Ureter (tissue), 1 donor: ENCODE data around the gene EEFSEC. TPM values are rescaled to one million over a fixed set of nuclear protein-coding genes. Genes with fewer than 3 reads are reported as not detected.

ENCODE experiments used
- DNase-seq: peaks from one replicate; pipeline ENCODE4 v3.0.0-alpha.2; 2020; ENCODE audit warnings: low spot score
- total RNA-seq: library from RNA; stranded (reverse); gene quantifications from one replicate; pipeline ENCODE4 v1.2.4, GENCODE V29; 2023
- donor health status: DM: yes; HTN: yes; CAD: no.

Gene EEFSEC
- total RNA-seq, 1 donor from 2014 or later = 20.0 TPM

DNA sequence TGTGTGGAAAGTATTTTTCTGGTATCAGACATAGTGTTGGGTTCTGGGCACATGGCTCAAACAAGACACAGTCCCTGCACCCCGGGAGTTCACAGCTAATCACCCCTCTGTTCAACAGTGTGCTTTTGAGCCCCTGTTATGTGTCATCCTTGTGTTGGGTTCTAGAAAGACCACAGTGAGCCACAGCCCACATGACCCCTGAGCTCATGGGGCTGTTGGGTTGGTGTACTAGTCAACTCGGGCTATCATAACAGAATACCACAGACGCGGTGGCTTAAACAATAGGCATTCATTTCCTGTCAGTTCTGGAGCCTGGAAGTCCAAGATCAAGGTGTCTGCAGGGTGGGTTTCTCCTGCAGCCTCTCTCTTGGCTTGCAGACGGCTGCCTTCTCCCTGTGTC, 213.4 kb downstream of the EEFSEC start:
- DNase-seq = no peak

- no peak for DNase-seq
Measured at GRCh38 chr3:128367221-128367620, 213.9 kb downstream of the EEFSEC start.

GRCh38 chr3:128367761-128368160, 214.5 kb downstream of the EEFSEC start:
- no peak for DNase-seq

GRCh38 chr3:128368626-128369025, 215.3 kb downstream of the EEFSEC start:
- no peak for DNase-seq

DNA sequence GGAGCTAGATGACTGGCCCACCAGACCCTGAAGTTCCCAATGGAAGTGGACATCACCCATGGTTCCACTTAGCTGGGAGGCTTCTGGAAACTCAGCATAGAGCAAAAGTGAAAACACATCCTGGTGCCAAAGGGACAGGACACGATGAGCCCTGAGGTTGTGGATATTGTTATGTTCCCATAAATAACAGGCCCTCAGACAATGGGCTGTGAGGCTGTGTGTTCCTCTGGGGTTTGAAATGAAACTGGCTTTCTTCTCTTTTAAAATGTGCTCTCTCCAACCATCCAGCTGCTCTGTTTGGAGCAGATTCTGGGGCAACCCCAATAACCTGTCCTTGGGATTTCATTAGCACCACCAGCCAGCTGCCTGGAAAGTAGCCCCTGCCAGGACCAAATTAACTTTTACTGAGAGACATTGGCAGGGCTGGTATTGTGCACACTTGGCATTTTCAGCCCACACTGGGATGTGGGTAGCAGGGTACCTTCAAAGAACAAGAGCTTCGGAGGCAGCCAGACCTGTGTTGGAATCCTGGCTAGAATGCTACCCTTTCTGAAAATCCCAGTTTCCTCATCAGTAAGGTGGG, 215.9 kb downstream of the EEFSEC start:
- DNase-seq = no peak

DNA sequence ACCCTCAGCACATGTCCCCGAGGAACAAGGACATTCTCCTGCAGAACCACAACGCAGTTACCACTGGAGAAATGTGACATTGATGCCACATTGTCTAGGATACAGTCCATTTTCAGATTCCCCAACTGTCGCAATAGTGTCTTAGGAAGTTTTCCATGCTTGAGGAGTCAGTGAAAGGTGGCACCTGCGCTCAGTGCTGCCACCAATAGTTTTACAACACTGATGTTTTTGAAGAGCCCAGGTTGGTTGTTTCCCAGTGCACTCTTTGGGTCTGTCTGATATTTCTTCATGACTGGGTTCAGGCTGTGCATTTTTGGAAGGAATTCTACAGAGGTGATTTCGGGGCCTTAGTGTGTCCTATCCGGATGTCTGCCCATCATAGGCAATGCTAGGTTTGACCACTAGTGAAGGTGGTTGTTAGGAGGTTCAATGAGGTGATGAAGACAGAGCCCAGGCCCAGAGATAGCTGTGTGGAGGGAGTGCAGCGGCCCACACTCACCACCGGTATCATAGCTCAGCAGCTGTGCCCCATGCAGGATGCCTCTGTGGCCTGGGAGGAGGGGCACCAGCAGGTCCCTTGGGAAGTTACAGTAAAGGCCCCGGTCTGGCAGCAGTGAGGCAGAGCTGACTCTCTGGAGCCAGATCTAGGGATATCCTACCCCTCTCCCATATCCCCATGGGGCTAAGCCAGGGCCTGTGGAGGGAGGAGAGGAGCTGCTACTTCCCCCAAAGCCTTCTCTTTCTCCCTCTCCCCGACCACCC, 216.8 kb downstream of the EEFSEC start:
- no peak for DNase-seq

DNA sequence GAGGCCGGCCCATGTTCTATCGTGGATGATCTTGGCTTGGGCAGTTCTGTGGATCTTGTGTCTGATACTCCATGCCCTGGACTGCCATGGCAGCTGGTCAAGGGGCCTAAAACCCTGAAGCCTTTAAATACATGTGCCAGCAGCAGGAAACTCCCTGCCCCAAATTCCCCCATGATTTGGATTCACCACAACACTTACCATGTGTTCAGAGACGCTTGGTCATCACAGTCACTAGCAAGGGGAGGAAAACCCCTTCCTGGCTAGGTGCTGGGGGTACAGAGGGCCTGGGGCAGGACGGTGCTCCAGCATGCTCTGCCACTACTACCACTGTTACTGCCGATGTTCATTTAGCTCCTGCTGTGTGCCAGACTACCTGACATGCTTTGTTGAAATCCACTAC, 219.0 kb downstream of the EEFSEC start:
- no peak for DNase-seq

- no peak for DNase-seq
Measured at GRCh38 chr3:128372707-128373533, 219.6 kb downstream of the EEFSEC start.

DNA sequence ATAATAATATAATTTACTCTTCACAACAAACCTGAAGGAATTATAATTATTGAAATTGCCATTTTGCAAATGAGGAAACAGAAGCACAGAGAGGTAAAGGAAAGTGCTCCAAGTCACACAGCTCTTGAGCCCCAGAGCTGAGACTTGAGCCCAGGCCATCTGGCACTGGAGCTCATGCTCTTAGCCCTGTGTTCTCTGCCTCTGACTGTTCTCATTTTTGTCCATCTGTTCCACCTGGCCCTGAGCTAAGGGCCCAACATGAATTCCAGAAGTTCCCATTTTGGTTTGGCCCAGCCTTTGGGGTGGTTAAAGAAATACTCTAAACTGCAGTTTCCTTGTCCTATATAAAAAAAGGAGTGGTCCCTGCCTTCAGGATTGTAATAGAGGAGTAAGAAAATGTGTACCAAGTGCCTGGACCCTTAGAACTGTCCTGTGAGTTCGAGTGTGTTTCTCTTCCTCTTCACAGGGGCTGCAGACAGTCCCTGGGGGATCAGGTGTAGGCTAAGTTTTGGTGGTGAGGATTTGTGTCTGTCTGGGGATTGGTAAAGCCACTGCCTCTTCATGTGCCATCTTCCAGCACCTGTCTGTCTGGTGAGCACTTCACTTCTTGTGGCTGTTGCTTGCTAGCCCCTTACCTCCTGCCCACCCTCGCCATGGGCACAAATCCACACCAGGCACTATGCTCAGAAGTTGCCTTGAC, 221.6 kb downstream of the EEFSEC start:
- DNase-seq = no peak

DNA sequence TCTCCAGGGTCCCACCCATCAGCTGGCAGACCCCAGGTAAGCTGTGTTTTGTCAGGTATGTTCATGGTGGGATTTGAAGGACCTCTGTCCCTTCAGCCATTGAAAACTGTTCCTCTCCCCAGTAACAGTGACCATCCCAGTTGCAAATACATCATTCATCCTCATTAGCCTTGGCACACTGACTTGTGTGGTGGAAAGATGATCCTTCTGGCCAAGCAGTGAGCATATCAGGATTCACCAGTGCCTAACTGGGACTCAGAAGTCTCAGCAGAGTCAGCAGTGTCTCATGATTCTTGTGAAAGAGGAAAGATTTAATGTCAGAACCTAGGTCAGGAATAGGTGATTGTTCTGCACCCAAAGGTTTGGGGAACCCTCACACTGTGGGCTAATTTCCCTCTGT, 223.2 kb downstream of the EEFSEC start:
- no peak for DNase-seq

- peak; percentile 64 for DNase-seq
Measured at GRCh38 chr3:128378631-128379347, 225.5 kb downstream of the EEFSEC start.

GRCh38 chr3:128379367-128380160, 226.3 kb downstream of the EEFSEC start:
- no peak for DNase-seq

DNA sequence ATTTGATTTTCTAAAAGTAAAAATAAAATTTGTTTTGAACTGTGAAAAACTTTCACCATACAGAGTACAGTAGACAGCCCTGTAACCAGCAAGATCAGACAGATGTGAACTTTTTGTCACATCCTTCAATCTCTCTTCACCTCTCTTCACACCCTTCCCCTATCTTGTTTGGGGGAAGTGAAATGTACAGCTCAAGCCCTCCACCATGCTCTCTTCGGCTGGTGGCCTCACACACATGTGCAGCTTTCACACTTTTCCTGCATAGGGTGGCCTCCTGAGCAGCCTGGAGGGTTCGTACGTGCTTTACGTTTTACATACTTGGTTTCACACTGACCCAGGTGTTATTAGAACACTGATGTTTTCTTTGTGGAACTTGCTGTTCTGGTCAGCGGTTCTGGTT, 227.0 kb downstream of the EEFSEC start:
- no peak for DNase-seq

DNA sequence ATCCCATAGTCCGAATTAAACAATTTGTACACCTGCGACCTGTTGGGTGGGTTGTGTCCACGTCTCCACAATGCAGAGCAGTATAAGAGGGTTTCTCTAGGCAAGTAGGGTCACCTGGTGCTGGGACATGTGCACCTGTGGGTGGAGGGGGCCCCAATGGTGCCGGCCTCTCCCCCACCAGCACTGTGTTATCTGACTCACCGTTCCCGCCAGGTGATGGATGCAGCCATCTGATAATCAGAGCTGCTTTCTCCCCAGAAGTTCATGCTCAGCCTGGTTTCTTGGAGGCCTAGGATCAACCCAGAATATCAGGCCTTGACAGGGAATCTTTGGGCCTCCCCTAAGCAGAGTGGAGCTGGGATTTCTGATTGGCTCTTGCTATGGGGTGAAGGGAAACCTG, 227.4 kb downstream of the EEFSEC start:
- DNase-seq = no peak

- DNase-seq = no peak
Measured at GRCh38 chr3:128381609-128382008, 228.3 kb downstream of the EEFSEC start.

GRCh38 chr3:128382221-128382807, 229.0 kb downstream of the EEFSEC start:
- peak; percentile 54 for DNase-seq

DNA sequence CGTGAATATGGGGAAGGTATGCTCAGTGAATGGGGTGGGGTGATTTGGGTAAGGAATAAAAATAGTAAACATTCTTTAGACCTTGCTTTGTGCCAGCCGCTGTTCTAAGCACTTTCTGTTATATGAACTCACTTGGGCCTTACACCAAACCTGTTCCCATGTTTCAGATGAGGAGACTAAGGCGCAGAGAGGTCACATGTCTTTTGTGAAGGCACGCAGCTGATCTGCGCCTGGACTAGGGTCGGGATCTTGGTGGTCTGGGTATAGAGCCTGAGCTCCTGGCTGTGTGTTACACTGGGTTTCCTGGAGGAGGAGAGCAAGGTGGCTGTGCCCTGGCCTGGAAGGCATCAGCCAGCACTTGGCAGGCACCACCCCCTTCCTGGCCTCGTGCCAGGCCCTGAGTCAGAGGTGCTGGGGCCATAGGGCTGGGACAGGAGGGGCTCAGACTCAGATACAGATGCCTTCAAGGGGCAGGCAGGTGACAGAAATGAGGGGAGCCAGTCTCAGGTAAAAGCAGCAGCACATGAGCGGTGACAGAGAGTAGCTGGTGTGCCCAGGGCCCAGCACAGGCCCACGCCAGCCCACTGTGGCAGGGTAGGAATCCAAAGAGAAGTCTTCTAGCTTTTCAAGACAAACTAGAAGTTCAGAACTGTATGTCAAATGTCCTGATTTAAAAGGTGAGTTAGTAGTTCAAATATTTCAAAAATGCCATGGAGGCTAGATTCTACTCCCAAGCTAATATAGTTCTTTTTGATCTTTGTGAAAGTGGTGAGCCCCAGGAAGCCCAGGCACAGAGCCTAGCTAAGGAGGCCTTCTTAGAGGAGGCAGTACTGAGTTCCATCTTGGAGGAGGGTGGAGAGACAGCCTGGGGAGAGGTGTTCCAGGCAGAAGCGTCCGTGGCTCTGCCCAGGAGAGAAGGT, 230.3 kb downstream of the EEFSEC start:
- peak; percentile 81 for DNase-seq

DNA sequence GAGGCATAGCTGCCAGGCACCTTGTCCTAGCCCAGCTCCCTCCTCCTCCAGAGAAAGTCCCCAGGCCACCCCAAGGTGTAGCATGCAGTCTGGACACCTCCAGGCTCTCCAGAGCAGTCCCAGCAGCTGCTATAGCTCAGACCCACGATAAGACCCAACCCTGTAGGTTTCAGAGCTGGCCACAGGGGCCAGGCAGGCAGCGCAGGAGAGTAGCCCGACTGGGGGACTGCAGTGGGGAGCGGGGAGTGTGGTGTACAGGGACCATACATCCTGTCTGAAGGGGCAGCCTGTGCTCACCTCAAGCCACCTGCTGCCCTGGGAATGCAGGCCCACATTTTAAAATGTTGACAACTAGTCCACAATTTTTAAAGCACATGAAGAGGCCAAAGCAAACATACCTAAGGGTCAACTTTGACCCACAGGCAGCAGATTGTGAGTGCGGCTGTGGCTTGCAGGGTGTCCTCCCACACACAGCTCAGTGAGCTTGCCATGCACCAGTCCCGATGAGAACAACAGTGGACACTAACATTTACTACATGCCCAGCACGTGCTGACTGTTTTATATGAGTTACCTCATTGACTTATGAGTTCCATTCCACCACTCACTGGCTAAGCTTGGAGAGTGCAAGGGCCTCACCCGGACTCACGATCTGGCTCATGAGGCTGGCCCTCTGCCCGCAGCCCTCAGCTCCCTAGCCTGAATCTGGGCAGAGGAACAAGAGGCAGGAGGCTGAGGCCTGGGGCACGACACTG, 232.0 kb downstream of the EEFSEC start:
- DNase-seq = peak; percentile 70
